Endothelial cell of umbilical vein (primary cell): ENCODE data around the gene SDHC. TPM values are rescaled to one million over a fixed set of nuclear protein-coding genes. Genes with fewer than 3 reads are reported as not detected.

ENCODE experiments used
- BruUV-seq: library from RNA; stranded (reverse); fragments of 400-500 nt; replicated peaks from 2 replicates; lab custom pipeline; 2021; lab: Mats Ljungman, UMichigan
- CTCF ChIA-PET: fragments of 300-600, 350-600 bp; sonication (Branson Sonifier 250); formaldehyde crosslinking; loops from one replicate; lab custom pipeline; 2021; ENCODE audit warnings: antibody characterized with exemption, inconsistent platforms; lab: Charles Lee
- POLR2A ChIA-PET: fragments of 300-600, 350-600 bp; sonication (Branson Sonifier 250); formaldehyde crosslinking; loops from one replicate; lab custom pipeline; 2021; ENCODE audit warnings: antibody characterized with exemption, inconsistent platforms; lab: Charles Lee
- DNase-seq: peaks from one replicate; pipeline ENCODE4 v3.0.0-alpha.2; 2011; ENCODE audit warnings: low read depth, low spot score
- FAIRE-seq: peaks from 2 replicates; lab custom pipeline; 2011; peaks lifted over from hg19 to GRCh38; lab: Jason Lieb, UNC
- H2AFZ ChIP-seq: 2 replicates; pipeline ENCODE4 v1.6.0; 2012; ENCODE audit warnings: low read depth, low read length, control low read depth, inconsistent platforms
- H3K27ac ChIP-seq: 2 replicates; pipeline ENCODE4 v1.5.1; 2011; ENCODE audit warnings: low read depth, mild to moderate bottlenecking, control low read depth, low read length, moderate library complexity; ENCODE audit not compliant: insufficient read depth
- H3K27me3 ChIP-seq, 2 experiments: 2 replicates each; pipeline versions ENCODE4 v1.6.0 to v1.6.1; 2011; ENCODE audit warnings: low read length in 2 of 2, mixed read lengths in 1 of 2; ENCODE audit not compliant: control insufficient read depth in 2 of 2, insufficient read depth in 2 of 2
- H3K36me3 ChIP-seq, 2 experiments: 2 replicates in 1 of 2; 3 replicates in 1 of 2; pipeline ENCODE4 v1.5.1; 2011; ENCODE audit warnings: low read length in 2 of 2, mild to moderate bottlenecking in 1 of 2, moderate library complexity in 1 of 2; ENCODE audit not compliant: control insufficient read depth in 2 of 2, insufficient read depth in 2 of 2; ENCODE audit errors: extremely low read depth in 1 of 2
- H3K4me1 ChIP-seq: 3 replicates; pipeline ENCODE4 v1.5.1; 2011; ENCODE audit warnings: mild to moderate bottlenecking, low read length; ENCODE audit not compliant: control insufficient read depth, insufficient read depth; ENCODE audit errors: extremely low read depth
- H3K4me2 ChIP-seq: 2 replicates; pipeline ENCODE4 v1.6.1; 2011; ENCODE audit warnings: low read length, control low read depth, mixed read lengths; ENCODE audit not compliant: insufficient read depth
- H3K4me3 ChIP-seq, 3 experiments: fragments of 200-600 bp in 1 of 3; sonication (generic), shearing (Covaris generic) in 1 of 3; replicated peaks in 1 of 3; 2 replicates each; pipeline ENCODE4 v1.5.1; 2011 to 2016; ENCODE audit warnings: control low read depth in 3 of 3, low read length in 3 of 3, mild to moderate bottlenecking in 2 of 3, inconsistent platforms in 1 of 3, low read depth in 1 of 3, moderate library complexity in 1 of 3; ENCODE audit not compliant: insufficient read depth in 1 of 3
- H3K79me2 ChIP-seq: 2 replicates; pipeline ENCODE4 v1.6.0; 2012; ENCODE audit warnings: low read length, inconsistent platforms; ENCODE audit not compliant: control insufficient read depth, insufficient read depth
- H3K9ac ChIP-seq: replicated peaks from 2 replicates; pipeline ENCODE3; 2011; ENCODE audit warnings: low read length, control low read depth; ENCODE audit not compliant: insufficient read depth; ENCODE audit errors: extremely low read depth
- H3K9me1 ChIP-seq: replicated peaks from 3 replicates; pipeline ENCODE4 v1.6.0; 2011; ENCODE audit warnings: mild to moderate bottlenecking, low read length; ENCODE audit not compliant: control insufficient read depth, insufficient read depth; ENCODE audit errors: extremely low read depth
- H3K9me3 ChIP-seq: replicated peaks from 2 replicates; pipeline ENCODE4 v1.5.1; 2012; ENCODE audit warnings: low read length, inconsistent platforms; ENCODE audit not compliant: control insufficient read depth, insufficient read depth
- H4K20me1 ChIP-seq: replicated peaks from 2 replicates; pipeline ENCODE3; 2011; ENCODE audit warnings: mild to moderate bottlenecking, low read length; ENCODE audit not compliant: control insufficient read depth, insufficient read depth; ENCODE audit errors: extremely low read depth
- EZH2 ChIP-seq: IDR thresholded peaks from 2 replicates; pipeline ENCODE4 v1.6.1; 2012; ENCODE audit warnings: borderline replicate concordance, low read depth, mild to moderate bottlenecking, moderate library complexity, low read length, inconsistent platforms; ENCODE audit not compliant: severe bottlenecking
- FOS ChIP-seq: IDR thresholded peaks from 2 replicates; pipeline ENCODE4 v1.6.1; 2011; ENCODE audit warnings: mild to moderate bottlenecking, low read length, moderate library complexity, borderline replicate concordance; ENCODE audit not compliant: insufficient read depth
- GATA2 ChIP-seq: IDR thresholded peaks from 2 replicates; pipeline ENCODE4 v1.7.0; 2011; ENCODE audit warnings: low read depth, mild to moderate bottlenecking, moderate library complexity, mixed read lengths, low read length; ENCODE audit not compliant: insufficient read length, insufficient read depth
- JUN ChIP-seq: IDR thresholded peaks from 2 replicates; pipeline ENCODE4 v1.6.1; 2011; ENCODE audit warnings: borderline replicate concordance, low read depth; ENCODE audit not compliant: insufficient read length, insufficient read depth
- MYC ChIP-seq: IDR thresholded peaks from one replicate; pipeline ENCODE4 v1.6.1; 2011; ENCODE audit warnings: mild to moderate bottlenecking, low read depth, low read length
- POLR2A ChIP-seq: IDR thresholded peaks from 2 replicates; pipeline ENCODE4 v1.6.1; 2012; ENCODE audit warnings: low read depth, mild to moderate bottlenecking, control low read depth, low read length
- POLR2AphosphoS5 ChIP-seq: IDR thresholded peaks from 2 replicates; pipeline ENCODE4 v1.6.1; 2012; ENCODE audit warnings: low read depth, mild to moderate bottlenecking, control low read depth, low read length, moderate library complexity; ENCODE audit not compliant: insufficient read depth
- dilution Hi-C: fragments of 300-500 bp; cut with MboI; formaldehyde crosslinking; loops from one replicate; pipeline ENCODE4 v1.15.0; 2019; ENCODE audit warnings: low sequenced_read_pairs; ENCODE audit not compliant: extremely low pct_ligation_motif_present
- intact Hi-C: fragments of 100-400 bp; cut with micrococcal nuclease; formaldehyde crosslinking; loops from one replicate; pipeline ENCODE4 v1.10.0; 2022
- polyA plus RNA-seq, 4 experiments: library from polyadenylated mRNA; depleted of rRNA in 3 of 4; stranded (reverse) in 3 of 4; unstranded in 1 of 4; fragments of >200 nt; gene quantifications; 2 replicates each; pipeline versions ENCODE4 v1.2.1 to v1.2.3, GENCODE V29; 2011 to 2012; ENCODE audit warnings: missing spikeins in 1 of 4
- total RNA-seq: library from RNA; stranded (reverse); gene quantifications from 2 replicates; pipeline ENCODE4 v1.2.3, GENCODE V29; 2021
- TF ChIP-seq, protein P1 (sequence below), 2 donors: IDR thresholded peaks; 1 replicate in 1 of 2; 2 replicates in 1 of 2; pipeline ENCODE4 v1.5.1; 2011; ENCODE audit warnings: low read length in 2 of 2, mild to moderate bottlenecking in 2 of 2, moderate library complexity in 2 of 2, control low read depth in 1 of 2, inconsistent platforms in 1 of 2, low read depth in 1 of 2; ENCODE audit not compliant: insufficient read depth in 1 of 2; ENCODE audit errors: extremely low read depth in 1 of 2
- TF ChIP-seq, protein P2 (sequence below): IDR thresholded peaks from 2 replicates; pipeline ENCODE4 v1.6.1; 2011; ENCODE audit not compliant: insufficient read depth, insufficient read length

SDHC gene
- total and polyA plus RNA-seq, 2 donors (not counting 3 experiments of a cell fraction or from before 2014, with no cell fraction given), result 148 to 279 TPM

- H3K4me2 ChIP-seq, result no peak overlapping the region
- dilution Hi-C loops (no loop called here), intact Hi-C loops (no loop called here)
- BruUV-seq, result no TSS peak
- CTCF ChIA-PET, result interaction anchor here (0.7 kb wide), 1 partner anchor 12 kb away, joined by 3 read pairs; no protein-coding TSS in a partner anchor
- DNase-seq (no peak), FAIRE-seq (no peak)
- no peak overlapping the region for H3K4me3 ChIP-seq
- H3K36me3 ChIP-seq, result no peaks in the 10 kb centered on the region
- no peak overlapping the region for H3K9ac ChIP-seq
- no peaks in the 10 kb centered on the region for H3K9me3 ChIP-seq
- H2AFZ ChIP-seq, result no peak overlapping the region
- H3K4me1 ChIP-seq, result peaks cover 7% of the 10 kb centered on the region
- no peaks in the 10 kb centered on the region for H3K79me2 ChIP-seq
- H3K27ac ChIP-seq, result no peak overlapping the region
- no peak for TF ChIP-seq GATA2
- TF ChIP-seq EZH2, result no peak
- TF ChIP-seq, protein P1, sequence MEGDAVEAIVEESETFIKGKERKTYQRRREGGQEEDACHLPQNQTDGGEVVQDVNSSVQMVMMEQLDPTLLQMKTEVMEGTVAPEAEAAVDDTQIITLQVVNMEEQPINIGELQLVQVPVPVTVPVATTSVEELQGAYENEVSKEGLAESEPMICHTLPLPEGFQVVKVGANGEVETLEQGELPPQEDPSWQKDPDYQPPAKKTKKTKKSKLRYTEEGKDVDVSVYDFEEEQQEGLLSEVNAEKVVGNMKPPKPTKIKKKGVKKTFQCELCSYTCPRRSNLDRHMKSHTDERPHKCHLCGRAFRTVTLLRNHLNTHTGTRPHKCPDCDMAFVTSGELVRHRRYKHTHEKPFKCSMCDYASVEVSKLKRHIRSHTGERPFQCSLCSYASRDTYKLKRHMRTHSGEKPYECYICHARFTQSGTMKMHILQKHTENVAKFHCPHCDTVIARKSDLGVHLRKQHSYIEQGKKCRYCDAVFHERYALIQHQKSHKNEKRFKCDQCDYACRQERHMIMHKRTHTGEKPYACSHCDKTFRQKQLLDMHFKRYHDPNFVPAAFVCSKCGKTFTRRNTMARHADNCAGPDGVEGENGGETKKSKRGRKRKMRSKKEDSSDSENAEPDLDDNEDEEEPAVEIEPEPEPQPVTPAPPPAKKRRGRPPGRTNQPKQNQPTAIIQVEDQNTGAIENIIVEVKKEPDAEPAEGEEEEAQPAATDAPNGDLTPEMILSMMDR (IDR thresholded peaks at IDR 0.05; ENCODE audit: extremely low read depth in 1 of 2, insufficient read depth in 1 of 2, low read depth in 1 of 2, low read length in 2 of 2), result no peak
- TF ChIP-seq POLR2A, result no peak
- TF ChIP-seq, protein P2, sequence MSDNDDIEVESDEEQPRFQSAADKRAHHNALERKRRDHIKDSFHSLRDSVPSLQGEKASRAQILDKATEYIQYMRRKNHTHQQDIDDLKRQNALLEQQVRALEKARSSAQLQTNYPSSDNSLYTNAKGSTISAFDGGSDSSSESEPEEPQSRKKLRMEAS, result no peak
- no peak for TF ChIP-seq POLR2AphosphoS5
- TF ChIP-seq JUN, result no peak
- TF ChIP-seq FOS, result no peak
- no peak for TF ChIP-seq MYC
- no peaks in the 10 kb centered on the region for H4K20me1 ChIP-seq
- no peaks in the 10 kb centered on the region for H3K27me3 ChIP-seq
- H3K9me1 ChIP-seq, result no peaks in the 10 kb centered on the region
- POLR2A ChIA-PET, result no interaction called here
Measured at GRCh38 chr1:161297415-161297814, 16.8 kb upstream of the SDHC start.
